Mesodermal cell (in vitro differentiated cells): ENCODE results near the gene THSD7A.

Experiments
- H3K27ac ChIP-seq: 2 replicates; pipeline ENCODE4 v1.7.0; 2013; ENCODE audit warnings: mild to moderate bottlenecking, low read depth, low read length, moderate library complexity; ENCODE audit not compliant: severe bottlenecking
- H3K36me3 ChIP-seq: 2 replicates; pipeline ENCODE4 v1.7.1; 2013; ENCODE audit warnings: mild to moderate bottlenecking, low read length, moderate library complexity; ENCODE audit not compliant: control insufficient read depth, insufficient read depth
- H3K4me1 ChIP-seq: one replicate; pipeline ENCODE4 v1.7.1; 2013; ENCODE audit warnings: mild to moderate bottlenecking, low read length; ENCODE audit not compliant: insufficient read depth, control insufficient read depth, poor library complexity, severe bottlenecking
- H3K4me3 ChIP-seq: 2 replicates; pipeline ENCODE4 v1.7.0; 2013; ENCODE audit warnings: low read length, control low read depth, mild to moderate bottlenecking; ENCODE audit not compliant: insufficient read depth, poor library complexity, severe bottlenecking; ENCODE audit errors: extremely low read depth
- H3K9me3 ChIP-seq: 2 replicates; pipeline ENCODE4 v1.7.1; 2013; ENCODE audit warnings: mild to moderate bottlenecking, low read length, moderate library complexity; ENCODE audit not compliant: control insufficient read depth
- WGBS, 2 experiments: methylation state at CpG; one replicate each; pipeline ENCODE4 v1.1.5; 2013; ENCODE audit warnings: missing lambda C conversion rate in 2 of 2; ENCODE audit not compliant: insufficient coverage in 2 of 2; 5-methylcytosine and 5-hydroxymethylcytosine counted together

THSD7A gene

GRCh38 chr7:11486271-11486670, 345.7 kb downstream of the THSD7A start:
- WGBS, 2 experiments, result no CpG with 5 or more reads among the region's 2 CpGs
- Histone ChIP-seq H3K4me1 (no peaks in the 10 kb centered on the region), H3K4me3 (no peak overlapping the region), H3K9me3 (no peaks in the 10 kb centered on the region), H3K36me3 (no peaks in the 10 kb centered on the region), H3K27ac (no peak overlapping the region)

DNA sequence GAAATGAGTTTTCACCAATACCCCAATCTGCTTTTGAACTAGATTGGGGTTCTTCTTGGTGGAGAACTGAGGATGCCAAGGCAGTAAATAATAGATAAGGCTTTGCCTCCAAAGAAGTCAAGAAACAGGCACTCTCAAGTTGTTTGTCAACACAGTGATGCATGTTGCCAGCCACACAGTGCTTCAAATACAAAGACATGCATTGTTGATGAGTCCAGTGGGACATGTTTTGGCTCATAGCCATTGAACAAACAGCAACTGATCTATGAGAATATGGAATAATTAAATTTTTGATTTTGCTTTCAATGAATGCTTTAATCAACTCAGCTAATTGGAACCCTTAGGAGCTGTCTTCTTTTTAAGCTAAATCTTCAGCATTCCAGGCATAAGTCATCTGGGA, 346.4 kb downstream of the THSD7A start:
- H3K9me3 ChIP-seq, result no peaks in the 10 kb centered on the region
- no peak overlapping the region for H3K4me3 ChIP-seq
- H3K4me1 ChIP-seq, result no peaks in the 10 kb centered on the region
- no peak overlapping the region for H3K27ac ChIP-seq
- H3K36me3 ChIP-seq, result no peaks in the 10 kb centered on the region

- Histone ChIP-seq H3K27ac (no peak overlapping the region), H3K9me3 (no peaks in the 10 kb centered on the region), H3K4me1 (no peaks in the 10 kb centered on the region), H3K36me3 (no peaks in the 10 kb centered on the region), H3K4me3 (no peak overlapping the region)
- WGBS, 2 experiments, result 75 to 80% methylated on average over 1 of the region's 3 CpGs
Measured at GRCh38 chr7:11480143-11480542, 351.9 kb downstream of the THSD7A start.

- no peaks in the 10 kb centered on the region for H3K4me1 ChIP-seq
- no peaks in the 10 kb centered on the region for H3K9me3 ChIP-seq
- H3K27ac ChIP-seq, result no peak overlapping the region
- WGBS, 2 experiments, result 100% methylated on average over 1 of the region's 3 CpGs; no CpG with 5 or more reads in 1 of the 2 experiments
- H3K4me3 ChIP-seq, result no peak overlapping the region
- H3K36me3 ChIP-seq, result no peaks in the 10 kb centered on the region
Measured at GRCh38 chr7:11478882-11479281, 353.1 kb downstream of the THSD7A start.

DNA sequence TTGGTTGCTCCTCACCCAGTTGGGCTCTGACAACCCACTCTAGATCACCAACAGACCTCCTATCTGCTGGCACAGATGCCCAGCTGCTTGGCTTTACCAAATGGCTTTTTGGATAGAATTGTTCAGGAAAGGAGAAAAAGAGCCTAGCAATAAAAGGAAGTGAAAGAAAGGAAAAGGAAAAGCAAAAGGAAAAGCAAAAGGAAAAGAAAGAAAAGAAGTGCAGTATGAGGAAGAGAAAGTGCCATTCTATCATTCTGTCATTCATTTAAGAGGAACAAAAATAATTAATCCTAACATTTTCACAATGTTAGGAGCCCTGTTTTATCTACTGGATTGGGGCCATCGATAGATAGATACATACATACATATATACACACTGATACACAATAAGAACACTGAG, 353.6 kb downstream of the THSD7A start:
- no CpG with 5 or more reads among the region's 1 CpG for WGBS, 2 experiments
- H3K27ac ChIP-seq, result no peak overlapping the region
- H3K36me3 ChIP-seq, result no peaks in the 10 kb centered on the region
- H3K4me3 ChIP-seq, result no peak overlapping the region
- no peaks in the 10 kb centered on the region for H3K4me1 ChIP-seq
- no peaks in the 10 kb centered on the region for H3K9me3 ChIP-seq

GRCh38 chr7:11474902-11475585, 357.0 kb downstream of the THSD7A start:
- no peaks in the 10 kb centered on the region for H3K4me1 ChIP-seq
- H3K4me3 ChIP-seq, result no peak overlapping the region
- H3K9me3 ChIP-seq, result no peaks in the 10 kb centered on the region
- 97 to 100% methylated on average over 2 to 5 of the region's 6 CpGs for WGBS, 2 experiments
- H3K36me3 ChIP-seq, result no peaks in the 10 kb centered on the region
- H3K27ac ChIP-seq, result no peak overlapping the region

DNA sequence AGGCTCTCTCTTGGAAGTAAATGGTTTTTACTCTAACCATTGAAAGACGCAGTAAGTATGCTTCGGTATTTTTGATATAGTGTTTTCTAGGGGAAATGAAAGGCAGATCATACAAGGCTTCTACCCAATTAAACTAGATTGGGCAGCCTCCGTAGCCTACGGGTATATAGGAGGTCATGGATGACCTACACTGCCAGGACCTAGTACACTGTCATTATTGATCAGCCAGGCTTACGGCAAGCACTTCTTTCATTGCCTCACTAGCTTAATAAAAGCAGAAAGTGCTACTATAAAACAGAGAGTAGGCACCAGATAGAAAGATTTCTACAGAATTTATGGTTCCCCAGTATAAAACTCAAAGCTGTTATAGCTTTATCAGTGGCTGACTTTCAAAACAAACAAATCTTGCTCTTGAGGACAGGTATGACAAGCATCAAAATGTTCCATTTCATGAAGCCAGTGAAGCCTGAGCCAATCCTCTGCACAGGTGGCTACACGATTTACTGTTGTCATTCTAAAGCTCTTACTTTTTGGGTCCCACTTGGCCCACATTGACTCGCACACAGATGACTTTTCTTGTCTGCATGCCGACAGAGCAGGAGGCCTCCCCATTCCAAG, 358.1 kb downstream of the THSD7A start:
- WGBS, 2 experiments, result 79 to 93% methylated on average over 3 to 7 of the region's 8 CpGs

GRCh38 chr7:11473220-11473619, 358.8 kb downstream of the THSD7A start:
- no peaks in the 10 kb centered on the region for H3K4me1 ChIP-seq
- WGBS, 2 experiments, result no CpG with 5 or more reads among the region's 2 CpGs
- H3K9me3 ChIP-seq, result no peaks in the 10 kb centered on the region
- no peak overlapping the region for H3K27ac ChIP-seq
- H3K36me3 ChIP-seq, result no peaks in the 10 kb centered on the region
- no peak overlapping the region for H3K4me3 ChIP-seq

More for the DNA sequence above, 358.1 kb downstream of the THSD7A start:
- no peaks in the 10 kb centered on the region for H3K9me3 ChIP-seq
- H3K4me1 ChIP-seq, result no peaks in the 10 kb centered on the region
- no peak overlapping the region for H3K27ac ChIP-seq
- no peak overlapping the region for H3K4me3 ChIP-seq
- H3K36me3 ChIP-seq, result no peaks in the 10 kb centered on the region

DNA sequence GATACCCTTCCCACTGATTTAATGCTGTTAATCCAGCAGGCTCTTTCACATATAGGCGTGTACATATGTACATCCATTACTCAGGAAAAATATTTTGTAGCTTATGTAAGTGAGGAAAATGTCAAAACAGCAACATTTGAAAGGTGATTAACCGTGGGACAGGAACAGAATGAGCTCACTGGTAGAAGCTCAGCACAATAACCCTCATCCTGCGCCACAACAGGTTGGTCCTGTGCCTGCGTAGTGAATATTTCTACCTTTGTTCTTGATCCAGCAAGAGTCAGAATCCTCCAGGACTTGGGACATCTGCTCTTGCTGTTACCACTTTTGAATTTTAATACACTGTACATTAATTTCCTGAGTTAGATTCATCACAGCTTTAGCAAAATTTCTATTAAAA, 359.4 kb downstream of the THSD7A start:
- WGBS, 2 experiments, result 85 to 94% methylated on average over 3 of the region's 4 CpGs
- no peaks in the 10 kb centered on the region for H3K36me3 ChIP-seq
- H3K4me3 ChIP-seq, result no peak overlapping the region
- no peak overlapping the region for H3K27ac ChIP-seq
- no peaks in the 10 kb centered on the region for H3K4me1 ChIP-seq
- H3K9me3 ChIP-seq, result no peaks in the 10 kb centered on the region

DNA sequence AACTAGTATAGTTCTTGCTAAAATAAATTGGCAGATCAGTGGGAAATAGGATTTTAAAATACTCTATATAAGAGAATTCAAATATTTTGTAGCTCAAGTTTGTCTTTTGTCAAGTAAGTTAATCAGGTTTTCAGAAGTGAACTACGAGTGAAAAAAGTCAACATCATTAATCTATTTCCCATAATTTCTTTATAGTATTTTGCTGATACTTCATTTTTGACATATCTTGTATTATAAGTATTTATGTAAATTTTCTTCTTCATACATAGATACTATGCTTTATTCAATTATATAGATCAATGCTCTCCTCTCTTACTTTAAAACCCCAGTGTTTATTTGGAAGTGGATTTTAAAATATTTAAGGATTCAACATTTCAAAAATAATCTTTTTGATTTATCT, 360.7 kb downstream of the THSD7A start:
- H3K9me3 ChIP-seq, result no peaks in the 10 kb centered on the region
- no peak overlapping the region for H3K4me3 ChIP-seq
- WGBS, 2 experiments, result no CpG with 5 or more reads among the region's 1 CpG

GRCh38 chr7:11469028-11469745, 362.8 kb downstream of the THSD7A start:
- no peak overlapping the region for H3K27ac ChIP-seq
- WGBS, 2 experiments, result 100% methylated on average over 1 of the region's 3 CpGs
- no peaks in the 10 kb centered on the region for H3K4me1 ChIP-seq
- H3K36me3 ChIP-seq, result no peaks in the 10 kb centered on the region
- no peak overlapping the region for H3K4me3 ChIP-seq
- H3K9me3 ChIP-seq, result no peaks in the 10 kb centered on the region

More for the DNA sequence above, 360.7 kb downstream of the THSD7A start:
- Histone ChIP-seq H3K4me1 (no peaks in the 10 kb centered on the region), H3K27ac (no peak overlapping the region), H3K36me3 (no peaks in the 10 kb centered on the region)
